HepG2 (cell line): ENCODE measurements around the gene NFKBIA. TPM values are rescaled to one million over a fixed set of nuclear protein-coding genes. Genes with fewer than 3 reads are reported as not detected.

Experiments used
- CEBPB ChIP-seq: IDR thresholded peaks from 2 replicates; pipeline ENCODE4 v1.6.1; 2011; ENCODE audit warnings: low read depth, low read length, improper control_type of control experiment, borderline replicate concordance
- CHCHD3 ChIP-seq: sonication (generic); formaldehyde crosslinking; IDR thresholded peaks from 2 replicates; pipeline ENCODE4 v1.8.0; 2022; ENCODE audit warnings: mild to moderate bottlenecking, missing genetic modification reagents, moderate library complexity
- CHD2 ChIP-seq: IDR thresholded peaks from 2 replicates; pipeline ENCODE4 v1.6.1; 2011; ENCODE audit warnings: low read depth, low read length, improper control_type of control experiment
- DZIP1 ChIP-seq: sonication (generic); formaldehyde crosslinking; IDR thresholded peaks from 2 replicates; pipeline ENCODE4 v1.5.0; 2020; ENCODE audit warnings: mild to moderate bottlenecking, missing genetic modification reagents
- FOSL1 ChIP-seq: sonication (generic); formaldehyde crosslinking; IDR thresholded peaks from 2 replicates; pipeline ENCODE4 v1.9.0; 2021; ENCODE audit warnings: missing genetic modification reagents, borderline replicate concordance
- GLMP ChIP-seq: sonication (generic); formaldehyde crosslinking; IDR thresholded peaks from 2 replicates; pipeline ENCODE4 v1.9.0; 2021; ENCODE audit warnings: missing genetic modification reagents, mild to moderate bottlenecking, borderline replicate concordance
- GZF1 ChIP-seq: sonication (generic); formaldehyde crosslinking; IDR thresholded peaks from 2 replicates; pipeline ENCODE4 v1.5.1; 2020; ENCODE audit warnings: mild to moderate bottlenecking, missing genetic modification reagents
- ISL2 ChIP-seq: sonication (generic); formaldehyde crosslinking; IDR thresholded peaks from 2 replicates; pipeline ENCODE4 v1.5.0; 2020; ENCODE audit warnings: missing genetic modification reagents
- JUN ChIP-seq: sonication (generic); formaldehyde crosslinking; IDR thresholded peaks from 2 replicates; pipeline ENCODE4 v1.4.0; 2020; ENCODE audit warnings: mild to moderate bottlenecking, missing genetic modification reagents
- MTF1 ChIP-seq: sonication (generic); formaldehyde crosslinking; IDR thresholded peaks from 2 replicates; pipeline ENCODE4 v1.5.0; 2020; ENCODE audit warnings: missing genetic modification reagents
- NCOR1 ChIP-seq: fragments of 200-600 bp; sonication (generic); IDR thresholded peaks from 2 replicates; pipeline ENCODE4 v1.7.0; 2017; ENCODE audit warnings: antibody characterized with exemption, low read length, borderline replicate concordance
- SMC3 ChIP-seq: IDR thresholded peaks from 2 replicates; pipeline ENCODE4 v1.6.1; 2011; ENCODE audit warnings: low read length, improper control_type of control experiment
- SNRNP70 ChIP-seq: fragments of 200-400 bp; formaldehyde crosslinking; IDR thresholded peaks from 2 replicates; pipeline ENCODE4 v1.6.1; 2017; ENCODE audit warnings: mild to moderate bottlenecking, low read depth, low read length, moderate library complexity
- THAP9 ChIP-seq: sonication (generic); formaldehyde crosslinking; IDR thresholded peaks from 2 replicates; pipeline ENCODE4; 2020; ENCODE audit warnings: missing genetic modification reagents, mild to moderate bottlenecking, borderline replicate concordance
- ZBTB33 ChIP-seq: sonication (generic); formaldehyde crosslinking; IDR thresholded peaks from 2 replicates; pipeline ENCODE4 v1.4.0; 2020; ENCODE audit warnings: missing genetic modification reagents
- ZFP36L1 ChIP-seq: sonication (generic); formaldehyde crosslinking; IDR thresholded peaks from 2 replicates; pipeline ENCODE4 v1.8.0; 2022; ENCODE audit warnings: mild to moderate bottlenecking, missing genetic modification reagents, moderate library complexity
- ZNF354B ChIP-seq: sonication (generic); formaldehyde crosslinking; IDR thresholded peaks from 2 replicates; pipeline ENCODE4 v1.8.0; 2022; ENCODE audit warnings: mild to moderate bottlenecking, missing genetic modification reagents
- ZNF557 ChIP-seq: sonication (generic); formaldehyde crosslinking; IDR thresholded peaks from 2 replicates; pipeline ENCODE4 v1.4.0; 2020; ENCODE audit warnings: missing genetic modification reagents
- ZNF644 ChIP-seq: IDR thresholded peaks from 2 replicates; pipeline ENCODE4 v1.6.1; 2016; ENCODE audit warnings: low read depth
- ZNF790 ChIP-seq: sonication (generic); formaldehyde crosslinking; IDR thresholded peaks from 2 replicates; pipeline ENCODE4 v1.8.0; 2022; ENCODE audit warnings: missing genetic modification reagents, mild to moderate bottlenecking, borderline replicate concordance
- polyA plus RNA-seq, 8 experiments: library from polyadenylated mRNA; depleted of rRNA in 3 of 8; stranded (reverse) in 7 of 8; unstranded in 1 of 8; fragments of >200 nt; fragmentation: Illumina TruSeq in 4 of 8; extraction: Trizol in 4 of 8; gene quantifications; 2 replicates each; pipeline versions ENCODE4 v1.2.1 to v1.2.3, GENCODE V29; 2011 to 2016; ENCODE audit warnings: low read depth in 4 of 8, missing spikeins in 1 of 8, mixed read lengths in 1 of 8; ENCODE audit not compliant: insufficient read depth in 1 of 8
- total RNA-seq, 5 experiments: library from RNA; depleted of rRNA; stranded (reverse); fragments of >200 nt; fragmentation: Illumina TruSeq; extraction: Trizol; gene quantifications; 2 replicates each; pipeline ENCODE4 v1.2.3, GENCODE V29; 2016; ENCODE audit warnings: low read depth in 1 of 5

NFKBIA gene
- total and polyA plus RNA-seq, 2 of the 13 experiments (the other 11 are each of a cell fraction or from before 2014, with no cell fraction given): 197 to 319 TPM

GRCh38 chr14:35400648-35401421, 3.7 kb downstream of the NFKBIA start (continued):
- no peak for TF ChIP-seq GLMP (CRISPR knock-in tag)
- TF ChIP-seq NCOR1: peak; percentile 67
- no peak for TF ChIP-seq ZNF790 (CRISPR knock-in tag)
- TF ChIP-seq ZNF557 (CRISPR knock-in tag): no peak
- 0 out of 2 replicates have a peak, but pooled peaks have one; percentile 70 for TF ChIP-seq DZIP1 (CRISPR knock-in tag)
- no peak; the same call in 1 of the 2 replicates for TF ChIP-seq ZFP36L1 (CRISPR knock-in tag)
- no peak for TF ChIP-seq MTF1
- TF ChIP-seq CEBPB: peak; percentile 100
- peak; percentile 43; the same call in 1 of the 2 replicates for TF ChIP-seq SMC3
- 0 out of 2 replicates have a peak, but pooled peaks have one; percentile 47 for TF ChIP-seq ZBTB33 (CRISPR knock-in tag)
- peak; percentile 52; the same call in 1 of the 2 replicates for TF ChIP-seq JUN (CRISPR knock-in tag)
- TF ChIP-seq ZNF354B: no peak
- TF ChIP-seq ISL2 (CRISPR knock-in tag): no peak; the same call in 1 of the 2 replicates
- 0 out of 2 replicates have a peak, but pooled peaks have one; percentile 58 for TF ChIP-seq CHCHD3 (CRISPR knock-in tag)
- 0 out of 2 replicates have a peak, but pooled peaks have one; percentile 56 for TF ChIP-seq ZNF644 (CRISPR knock-in tag)
- no peak for TF ChIP-seq FOSL1
- 0 out of 2 replicates have a peak, but pooled peaks have one; percentile 57 for TF ChIP-seq GZF1 (CRISPR knock-in tag)
- TF ChIP-seq CHD2: no peak; the same call in 1 of the 2 replicates
- no peak for TF ChIP-seq THAP9 (CRISPR knock-in tag)
- TF ChIP-seq SNRNP70: no peak
